HEK293 (cell line): ENCODE results near the gene ZNF608.

Experiments
- GLI2 ChIP-seq: fragments of 450-650 bp; formaldehyde crosslinking; IDR thresholded peaks from 2 replicates; pipeline ENCODE4; 2017; ENCODE audit warnings: missing biosample characterization, missing genetic modification characterization, low read depth, borderline replicate concordance
- GLIS2 ChIP-seq: fragments of 450-650 bp; formaldehyde crosslinking; IDR thresholded peaks from 2 replicates; pipeline ENCODE4 v1.5.1; 2016; ENCODE audit warnings: missing biosample characterization, missing genetic modification characterization
- KLF10 ChIP-seq: fragments of 450-650 bp; IDR thresholded peaks from 2 replicates; pipeline ENCODE4 v1.5.1; 2018; ENCODE audit warnings: missing biosample characterization, mild to moderate bottlenecking, missing genetic modification characterization
- KLF9 ChIP-seq: fragments of 450-650 bp; formaldehyde crosslinking; IDR thresholded peaks from 2 replicates; pipeline ENCODE4 v1.5.1; 2016; ENCODE audit warnings: missing biosample characterization, missing genetic modification characterization, low read depth
- OSR2 ChIP-seq: fragments of 450-650 bp; formaldehyde crosslinking; IDR thresholded peaks from 2 replicates; pipeline ENCODE4 v1.5.1; 2016; ENCODE audit warnings: missing biosample characterization, missing genetic modification characterization
- OVOL3 ChIP-seq: fragments of 450-650 bp; formaldehyde crosslinking; IDR thresholded peaks from 2 replicates; pipeline ENCODE4 v1.5.1; 2016; ENCODE audit warnings: missing biosample characterization, missing genetic modification characterization
- PRDM4 ChIP-seq: fragments of 450-650 bp; formaldehyde crosslinking; IDR thresholded peaks from 2 replicates; pipeline ENCODE4 v1.5.1; 2017; ENCODE audit warnings: missing biosample characterization, missing genetic modification characterization
- SP3 ChIP-seq: fragments of 450-650 bp; formaldehyde crosslinking; IDR thresholded peaks from 2 replicates; pipeline ENCODE4 v1.5.1; 2016; ENCODE audit warnings: missing biosample characterization, missing genetic modification characterization
- YY2 ChIP-seq: fragments of 450-650 bp; formaldehyde crosslinking; IDR thresholded peaks from 2 replicates; pipeline ENCODE4 v1.5.1; 2016; ENCODE audit warnings: missing biosample characterization, missing genetic modification characterization
- ZBTB20 ChIP-seq: fragments of 450-650 bp; formaldehyde crosslinking; IDR thresholded peaks from 2 replicates; pipeline ENCODE4 v1.5.1; 2016; ENCODE audit warnings: missing biosample characterization, missing genetic modification characterization
- ZIC2 ChIP-seq: fragments of 450-650 bp; formaldehyde crosslinking; IDR thresholded peaks from 2 replicates; pipeline ENCODE4 v1.5.1; 2016; ENCODE audit warnings: missing biosample characterization, missing genetic modification characterization
- ZNF155 ChIP-seq: fragments of 450-650 bp; formaldehyde crosslinking; IDR thresholded peaks from 2 replicates; pipeline ENCODE4 v1.5.1; 2016; ENCODE audit warnings: missing biosample characterization, missing genetic modification characterization
- ZNF202 ChIP-seq: fragments of 450-650 bp; formaldehyde crosslinking; IDR thresholded peaks from 2 replicates; pipeline ENCODE4 v1.5.1; 2016; ENCODE audit warnings: missing biosample characterization, missing genetic modification characterization, borderline replicate concordance
- ZNF211 ChIP-seq: fragments of 450-650 bp; formaldehyde crosslinking; IDR thresholded peaks from 2 replicates; pipeline ENCODE4 v1.5.1; 2016; ENCODE audit warnings: low read depth, missing biosample characterization, missing genetic modification characterization
- ZNF223 ChIP-seq: fragments of 450-650 bp; formaldehyde crosslinking; IDR thresholded peaks from 2 replicates; pipeline ENCODE4 v1.5.1; 2016; ENCODE audit warnings: missing biosample characterization, missing genetic modification characterization
- ZNF23 ChIP-seq: fragments of 450-650 bp; formaldehyde crosslinking; IDR thresholded peaks from 2 replicates; pipeline ENCODE4 v1.5.1; 2016; ENCODE audit warnings: missing biosample characterization, missing genetic modification characterization, borderline replicate concordance
- ZNF26 ChIP-seq: fragments of 450-650 bp; formaldehyde crosslinking; IDR thresholded peaks from 2 replicates; pipeline ENCODE4 v1.5.1; 2016; ENCODE audit warnings: missing biosample characterization, missing genetic modification characterization
- ZNF274 ChIP-seq, 2 experiments: fragments of 200-500 bp in 1 of 2; fragments of 450-650 bp in 1 of 2; sonication (Bioruptor generic) in 1 of 2; formaldehyde crosslinking in 1 of 2; IDR thresholded peaks; 2 replicates each; pipeline versions ENCODE4 v1.5.1 to v1.6.1; 2014 to 2016; ENCODE audit warnings: borderline replicate concordance in 1 of 2, inconsistent platforms in 1 of 2, low read length in 1 of 2, missing biosample characterization in 1 of 2, missing genetic modification characterization in 1 of 2
- ZNF280D ChIP-seq: fragments of 450-650 bp; formaldehyde crosslinking; IDR thresholded peaks from 2 replicates; pipeline ENCODE4 v1.5.1; 2016; ENCODE audit warnings: missing biosample characterization, missing genetic modification characterization
- ZNF311 ChIP-seq: fragments of 450-650 bp; formaldehyde crosslinking; IDR thresholded peaks from 2 replicates; pipeline ENCODE4 v1.5.1; 2017; ENCODE audit warnings: missing biosample characterization, missing genetic modification characterization, borderline replicate concordance
- ZNF324 ChIP-seq: fragments of 450-650 bp; formaldehyde crosslinking; IDR thresholded peaks from 2 replicates; pipeline ENCODE4 v1.5.1; 2016; ENCODE audit warnings: missing biosample characterization, missing genetic modification characterization
- ZNF416 ChIP-seq: fragments of 450-650 bp; formaldehyde crosslinking; IDR thresholded peaks from 2 replicates; pipeline ENCODE4 v1.5.1; 2016; ENCODE audit warnings: missing biosample characterization, missing genetic modification characterization
- ZNF501 ChIP-seq: fragments of 450-650 bp; formaldehyde crosslinking; IDR thresholded peaks from 2 replicates; pipeline ENCODE4 v1.5.1; 2016; ENCODE audit warnings: missing biosample characterization, missing genetic modification characterization
- ZNF514 ChIP-seq: fragments of 450-650 bp; formaldehyde crosslinking; IDR thresholded peaks from 2 replicates; pipeline ENCODE4 v1.5.1; 2016; ENCODE audit warnings: missing biosample characterization, missing genetic modification characterization
- ZNF558 ChIP-seq: fragments of 450-650 bp; formaldehyde crosslinking; IDR thresholded peaks from 2 replicates; pipeline ENCODE4 v1.5.1; 2016; ENCODE audit warnings: missing biosample characterization, missing genetic modification characterization
- ZNF580 ChIP-seq: fragments of 450-650 bp; formaldehyde crosslinking; IDR thresholded peaks from 2 replicates; pipeline ENCODE4 v1.5.1; 2016; ENCODE audit warnings: missing biosample characterization, missing genetic modification characterization
- ZNF585B ChIP-seq: fragments of 450-650 bp; formaldehyde crosslinking; IDR thresholded peaks from 2 replicates; pipeline ENCODE4 v1.5.1; 2016; ENCODE audit warnings: missing biosample characterization, missing genetic modification characterization
- ZNF624 ChIP-seq: fragments of 450-650 bp; formaldehyde crosslinking; IDR thresholded peaks from 2 replicates; pipeline ENCODE4 v1.5.1; 2017; ENCODE audit warnings: missing biosample characterization, missing genetic modification characterization
- ZNF658 ChIP-seq: fragments of 450-650 bp; formaldehyde crosslinking; IDR thresholded peaks from 2 replicates; pipeline ENCODE4; 2016; ENCODE audit warnings: missing biosample characterization, missing genetic modification characterization
- ZNF747 ChIP-seq: fragments of 450-650 bp; formaldehyde crosslinking; IDR thresholded peaks from 2 replicates; pipeline ENCODE4 v1.5.1; 2016; ENCODE audit warnings: missing biosample characterization, missing genetic modification characterization
- ZNF776 ChIP-seq: fragments of 450-650 bp; formaldehyde crosslinking; IDR thresholded peaks from 2 replicates; pipeline ENCODE4 v1.5.0; 2017; ENCODE audit warnings: missing biosample characterization, missing genetic modification characterization, borderline replicate concordance
- ZNF830 ChIP-seq: fragments of 450-650 bp; IDR thresholded peaks from 2 replicates; pipeline ENCODE4 v1.5.0; 2018; ENCODE audit warnings: missing biosample characterization, missing genetic modification characterization, low read depth, mild to moderate bottlenecking, moderate library complexity
- ZSCAN5A ChIP-seq: fragments of 450-650 bp; formaldehyde crosslinking; IDR thresholded peaks from 2 replicates; pipeline ENCODE4 v1.5.1; 2016; ENCODE audit warnings: missing biosample characterization, missing genetic modification characterization

ZNF608 gene

GRCh38 chr5:124740991-124741583 is 5.4 kb downstream of the ZNF608 start (continued):
- TF ChIP-seq ZNF311 (tag by site-specific recombination) (no peak), ZNF211 (no peak), ZSCAN5A (0 out of 2 replicates have a peak, but pooled peaks have one; percentile 19), ZBTB20 (no peak), GLI2 (tag by site-specific recombination) (peak; percentile 100), ZNF624 (no peak), ZNF585B (no peak), ZNF280D (tag by site-specific recombination) (no peak), ZIC2 (no peak), ZNF202 (tag by site-specific recombination) (no peak), ZNF776 (tag by site-specific recombination) (no peak), OVOL3 (tag by site-specific recombination) (peak; percentile 99), ZNF580 (tag by site-specific recombination) (peak; percentile 99), ZNF558 (tag by site-specific recombination) (peak; percentile 89), KLF10 (tag by site-specific recombination) (peak; percentile 98), SP3 (peak; percentile 69), ZNF830 (tag by site-specific recombination) (no peak), OSR2 (tag by site-specific recombination) (peak; percentile 100), ZNF514 (tag by site-specific recombination) (no peak), PRDM4 (tag by site-specific recombination) (peak; percentile 99), ZNF26 (tag by site-specific recombination) (no peak), ZNF274 (IDR thresholded peaks at IDR 0.05; ENCODE audit: low read length) (no peak), ZNF274 (tag by site-specific recombination; IDR thresholded peaks at IDR 0.05; ENCODE audit: borderline replicate concordance) (no peak), YY2 (tag by site-specific recombination) (no peak), ZNF747 (no peak), GLIS2 (peak; percentile 58), ZNF155 (tag by site-specific recombination) (no peak), ZNF223 (tag by site-specific recombination) (0 out of 2 replicates have a peak, but pooled peaks have one; percentile 12), ZNF658 (no peak), ZNF416 (tag by site-specific recombination) (no peak), ZNF23 (tag by site-specific recombination) (no peak), KLF9 (tag by site-specific recombination) (peak; percentile 86), ZNF324 (peak; percentile 98), ZNF501 (tag by site-specific recombination) (peak; percentile 87)
